ENCODE results near the gene AP1S2. TPM values are rescaled to one million over a fixed set of nuclear protein-coding genes. Genes with fewer than 3 reads are reported as not detected.
"Not testable (repeated sequence)": the region's sequence is repeated elsewhere in the genome, so short reads cannot be mapped to it uniquely, and the experiment has no call there.

Gene AP1S2
- total RNA-seq, 2 donors from 2014 or later = 61.6 to 155 TPM

DNA sequence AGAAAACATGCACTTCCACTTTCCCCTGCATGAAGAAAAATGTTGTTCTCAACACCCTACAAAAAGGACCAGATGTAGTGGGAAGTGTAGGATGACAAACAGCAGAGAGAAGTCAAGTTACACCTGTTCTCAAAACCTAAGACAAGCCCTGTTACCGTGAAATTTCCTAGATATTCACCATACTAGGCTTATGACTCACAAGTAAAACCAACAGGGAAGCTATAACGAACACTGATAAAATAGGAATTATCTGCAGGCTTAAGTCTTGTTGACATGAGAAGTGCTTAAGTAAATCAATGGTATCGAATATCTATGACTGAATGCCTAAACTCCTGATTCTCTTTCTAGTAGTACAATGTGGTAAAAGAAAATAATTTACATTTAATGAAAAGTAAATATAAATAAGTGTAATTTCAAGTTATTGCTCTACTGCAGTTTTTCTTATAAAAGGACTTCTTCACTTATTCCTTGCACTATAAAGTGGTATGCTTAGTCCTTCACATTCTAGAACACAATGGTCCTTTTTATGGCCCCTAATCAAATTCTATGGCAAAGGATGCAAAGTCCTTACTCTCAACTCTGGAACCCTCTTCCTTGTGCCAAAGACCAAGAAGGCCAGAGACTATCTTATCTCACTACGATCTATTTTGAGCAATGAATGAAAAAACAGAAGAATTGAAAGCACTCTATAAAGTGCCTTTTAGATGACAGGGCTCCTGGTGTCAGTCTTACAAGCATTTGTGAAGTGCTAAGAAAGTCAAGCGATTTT is 19.6 kb downstream of the AP1S2 start:
- ATAC-seq (ENCODE audit: insufficient number of reproducible peaks, low FRiP score, low read depth) = no peak
- no peak for TF ChIP-seq CTCF (IDR thresholded peaks at IDR 0.05)
- H3K4me1 ChIP-seq (ENCODE audit: control insufficient read depth in 1 of 2, low read depth in 2 of 2) = no peaks in the 10 kb centered on the region

DNA sequence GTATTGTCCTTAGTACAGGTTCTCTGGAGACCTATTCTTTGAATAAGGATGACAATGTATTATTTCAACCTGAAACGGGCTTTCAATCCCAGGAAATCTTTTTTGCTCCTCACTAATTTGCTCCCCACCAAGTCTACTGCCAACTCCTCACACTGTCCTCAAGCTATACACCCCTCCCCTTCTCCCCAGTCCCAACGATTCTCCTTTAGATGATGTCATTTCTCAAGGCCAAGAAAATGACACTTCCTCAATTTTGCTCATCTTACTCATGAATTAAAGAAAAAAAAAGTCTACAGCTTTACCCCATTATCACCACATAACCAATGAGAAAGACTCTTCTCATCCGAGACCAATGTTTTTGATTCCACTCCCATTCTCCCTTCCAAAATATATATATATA is 20.6 kb downstream of the AP1S2 start:
- no peaks in the 10 kb centered on the region for H3K4me1 ChIP-seq (ENCODE audit: control insufficient read depth in 1 of 2, low read depth in 2 of 2)
- DNase-seq (ENCODE audit: low spot score) (no peak), ATAC-seq (ENCODE audit: insufficient number of reproducible peaks, low FRiP score, low read depth) (no peak)
- no peaks in the 10 kb centered on the region for H3K36me3 ChIP-seq
- no peaks in the 10 kb centered on the region for H3K27me3 ChIP-seq (replicated peaks; ENCODE audit: insufficient read depth)
- H3K4me3 ChIP-seq = no peak overlapping the region
- TF ChIP-seq CTCF (IDR thresholded peaks at IDR 0.05) = no peak
- no peak overlapping the region for H3K27ac ChIP-seq
- H3K9me3 ChIP-seq = no peaks in the 10 kb centered on the region

More for the DNA sequence above, 19.6 kb downstream of the AP1S2 start:
- Histone ChIP-seq H3K27ac (peak overlapping the region in 1 of 2 donors; percentile 12), H3K4me3 (no peak overlapping the region), H3K9me3 (no peaks in the 10 kb centered on the region), H3K27me3 (replicated peaks; ENCODE audit: insufficient read depth) (no peaks in the 10 kb centered on the region), H3K36me3 (no peaks in the 10 kb centered on the region)
- DNase-seq (ENCODE audit: low spot score) = no peak

- not testable (repeated sequence) for H3K27ac ChIP-seq; H3K4me1 ChIP-seq (ENCODE audit: control insufficient read depth in 1 of 2, low read depth in 2 of 2); H3K27me3 ChIP-seq (replicated peaks; ENCODE audit: insufficient read depth); H3K9me3 ChIP-seq; ATAC-seq (ENCODE audit: insufficient number of reproducible peaks, low FRiP score, low read depth); DNase-seq (ENCODE audit: low spot score); H3K4me3 ChIP-seq; H3K36me3 ChIP-seq
Measured at GRCh38 chrX:15831347-15831746, 23.3 kb downstream of the AP1S2 start.

- DNase-seq (ENCODE audit: low spot score) (no peak), ATAC-seq (ENCODE audit: insufficient number of reproducible peaks, low FRiP score, low read depth) (no peak)
- no peaks in the 10 kb centered on the region for H3K9me3 ChIP-seq
- no peak for TF ChIP-seq CTCF (IDR thresholded peaks at IDR 0.05)
- H3K4me1 ChIP-seq (ENCODE audit: control insufficient read depth in 1 of 2, low read depth in 2 of 2) = no peaks in the 10 kb centered on the region
- no peaks in the 10 kb centered on the region for H3K36me3 ChIP-seq
- H3K27ac ChIP-seq = no peak overlapping the region
- H3K4me3 ChIP-seq = no peak overlapping the region
- no peaks in the 10 kb centered on the region for H3K27me3 ChIP-seq (replicated peaks; ENCODE audit: insufficient read depth)
Measured at GRCh38 chrX:15829217-15829616, 25.4 kb downstream of the AP1S2 start.

DNA sequence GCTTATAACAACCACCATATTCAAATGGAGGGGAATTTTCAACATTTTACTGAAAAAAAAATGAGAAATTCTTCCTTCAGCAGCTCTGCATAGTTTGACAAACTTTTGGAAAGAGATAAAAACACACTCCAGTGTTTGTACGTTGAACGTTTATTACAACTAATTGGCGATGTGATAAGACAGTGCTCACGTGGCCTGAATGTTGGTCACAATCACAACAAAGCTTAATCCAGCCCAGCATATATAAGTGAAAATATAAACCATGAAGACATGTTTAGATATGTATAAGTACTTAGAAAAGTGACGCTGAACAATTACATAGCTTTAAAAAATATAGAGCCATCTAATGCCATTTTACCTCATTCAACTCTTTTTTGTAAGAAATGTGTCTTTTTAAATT is 28.7 kb downstream of the AP1S2 start:
- no peaks in the 10 kb centered on the region for H3K27me3 ChIP-seq (replicated peaks; ENCODE audit: insufficient read depth)
- no peak for TF ChIP-seq CTCF (IDR thresholded peaks at IDR 0.05)
- no peak for ATAC-seq (ENCODE audit: insufficient number of reproducible peaks, low FRiP score, low read depth)
- no peak overlapping the region for H3K4me3 ChIP-seq
- no peaks in the 10 kb centered on the region for H3K9me3 ChIP-seq
- no peak for DNase-seq (ENCODE audit: low spot score)
- no peak overlapping the region for H3K27ac ChIP-seq
- peaks cover 1% of the 10 kb centered on the region for H3K36me3 ChIP-seq
- H3K4me1 ChIP-seq (ENCODE audit: control insufficient read depth in 1 of 2, low read depth in 2 of 2) = no peaks in the 10 kb centered on the region

DNA sequence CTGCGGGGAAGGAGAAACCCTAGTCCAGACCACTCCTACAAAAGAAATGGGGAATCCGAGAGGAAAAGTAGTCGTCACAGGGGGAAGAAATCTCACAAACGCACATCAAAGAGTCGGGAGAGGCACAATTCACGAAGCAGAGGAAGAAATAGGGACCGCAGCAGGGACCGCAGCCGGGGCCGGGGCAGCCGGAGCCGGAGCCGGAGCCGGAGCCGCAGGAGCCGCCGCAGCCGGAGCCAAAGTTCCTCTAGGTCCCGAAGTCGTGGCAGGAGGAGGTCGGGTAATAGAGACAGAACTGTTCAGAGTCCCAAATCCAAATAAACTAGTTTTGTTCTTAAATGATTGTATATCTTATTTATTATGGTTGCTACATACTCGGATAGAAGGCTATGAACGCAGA is 31.7 kb downstream of the AP1S2 start:
- Histone ChIP-seq H3K9me3 (no peaks in the 10 kb centered on the region), H3K4me1 (ENCODE audit: control insufficient read depth in 1 of 2, low read depth in 2 of 2) (no peaks in the 10 kb centered on the region), H3K36me3 (peaks cover 5% of the 10 kb centered on the region), H3K27me3 (replicated peaks; ENCODE audit: insufficient read depth) (no peaks in the 10 kb centered on the region), H3K27ac (no peak overlapping the region), H3K4me3 (no peak overlapping the region)
- ATAC-seq (ENCODE audit: insufficient number of reproducible peaks, low FRiP score, low read depth) (no peak), DNase-seq (ENCODE audit: low spot score) (no peak)
- TF ChIP-seq CTCF (IDR thresholded peaks at IDR 0.05) = no peak
